Left ventricle myocardium inferior (tissue), 1 donor: ENCODE measurements around the gene EAF1. TPM values are rescaled to one million over a fixed set of nuclear protein-coding genes. Genes with fewer than 3 reads are reported as not detected.
A peak's percentile ranks its signal among the peaks of the same experiment; 100 is the strongest.

Experiments
- DNase-seq: peaks from one replicate; pipeline ENCODE4 v3.0.0-alpha.2; 2020
- H3K27ac ChIP-seq: fragments of 200-600 bp; replicated peaks from 2 replicates; pipeline ENCODE4 v1.8.0; 2021
- H3K27me3 ChIP-seq: fragments of 200-600 bp; 2 replicates; pipeline ENCODE4 v1.8.0; 2021; ENCODE audit warnings: low read depth
- H3K36me3 ChIP-seq: fragments of 200-600 bp; 2 replicates; pipeline ENCODE4 v1.8.0; 2021
- H3K4me1 ChIP-seq: fragments of 200-600 bp; 2 replicates; pipeline ENCODE4 v1.8.0; 2021
- H3K4me3 ChIP-seq: fragments of 200-600 bp; 2 replicates; pipeline ENCODE4 v1.8.0; 2021; ENCODE audit warnings: mild to moderate bottlenecking, moderate library complexity
- H3K9me3 ChIP-seq: fragments of 200-600 bp; replicated peaks from 2 replicates; pipeline ENCODE4 v1.8.0; 2021
- CTCF ChIP-seq: fragments of 200-600 bp; IDR thresholded peaks from 2 replicates; pipeline ENCODE4 v1.8.0; 2021; ENCODE audit warnings: antibody characterized with exemption, mild to moderate bottlenecking, borderline replicate concordance
- intact Hi-C: fragments of 100-400 bp; cut with micrococcal nuclease; formaldehyde crosslinking; loops from one replicate; pipeline ENCODE4 v1.11.0; 2022
- total RNA-seq: library from RNA; stranded (reverse); fragmentation: NEBNext Ultra II Directional; extraction: Animal tissue kit (Norgen Biotek cat#: 25700); gene quantifications from one replicate; pipeline ENCODE4 v1.2.1, GENCODE V29; 2021
- donor health status: DM: no; HTN: yes; CAD: no; lungs with severe emphysema.

The EAF1 gene
- total RNA-seq, 1 donor from 2014 or later, result 7.6 TPM

- no peaks in the 10 kb centered on the region for H3K4me1 ChIP-seq
- no peak for DNase-seq
- no peaks in the 10 kb centered on the region for H3K36me3 ChIP-seq
- intact Hi-C loops, result no loop called here
- no peak for TF ChIP-seq CTCF
- H3K27ac ChIP-seq, result no peak overlapping the region
- no peaks in the 10 kb centered on the region for H3K27me3 ChIP-seq
- H3K4me3 ChIP-seq, result no peak overlapping the region
- H3K9me3 ChIP-seq, result no peaks in the 10 kb centered on the region
Measured at GRCh38 chr3:15470261-15470660, 42.9 kb downstream of the EAF1 start.

- Histone ChIP-seq H3K4me3 (no peak overlapping the region), H3K27me3 (no peaks in the 10 kb centered on the region), H3K9me3 (no peaks in the 10 kb centered on the region), H3K4me1 (no peaks in the 10 kb centered on the region), H3K36me3 (no peaks in the 10 kb centered on the region), H3K27ac (no peak overlapping the region)
- no peak for TF ChIP-seq CTCF
- DNase-seq, result no peak
- intact Hi-C loops, result no loop called here
Measured at GRCh38 chr3:15470849-15471248, 43.5 kb downstream of the EAF1 start.

GRCh38 chr3:15471861-15472260 lies 44.5 kb downstream of the EAF1 start:
- no peaks in the 10 kb centered on the region for H3K9me3 ChIP-seq
- TF ChIP-seq CTCF, result no peak
- no peak overlapping the region for H3K27ac ChIP-seq
- H3K4me1 ChIP-seq, result peaks cover 7% of the 10 kb centered on the region
- intact Hi-C loops, result no loop called here
- H3K27me3 ChIP-seq, result no peaks in the 10 kb centered on the region
- DNase-seq, result no peak
- no peaks in the 10 kb centered on the region for H3K36me3 ChIP-seq
- H3K4me3 ChIP-seq, result no peak overlapping the region

- no peak overlapping the region for H3K27ac ChIP-seq
- intact Hi-C loops, result no loop called here
- peaks cover 35% of the 10 kb centered on the region for H3K4me1 ChIP-seq
- H3K27me3 ChIP-seq, result no peaks in the 10 kb centered on the region
- no peaks in the 10 kb centered on the region for H3K36me3 ChIP-seq
- no peak for TF ChIP-seq CTCF
- no peaks in the 10 kb centered on the region for H3K9me3 ChIP-seq
- no peak for DNase-seq
- no peak overlapping the region for H3K4me3 ChIP-seq
Measured at GRCh38 chr3:15475161-15475560, 47.8 kb downstream of the EAF1 start.

- H3K36me3 ChIP-seq, result no peaks in the 10 kb centered on the region
- DNase-seq, result no peak
- H3K4me3 ChIP-seq, result no peak overlapping the region
- H3K4me1 ChIP-seq, result peaks cover 35% of the 10 kb centered on the region
- intact Hi-C loops, result no loop called here
- peaks cover 1% of the 10 kb centered on the region for H3K9me3 ChIP-seq
- no peak overlapping the region for H3K27ac ChIP-seq
- H3K27me3 ChIP-seq, result no peaks in the 10 kb centered on the region
- no peak for TF ChIP-seq CTCF
Measured at GRCh38 chr3:15476378-15476777, 49.0 kb downstream of the EAF1 start.

- Histone ChIP-seq H3K27me3 (no peaks in the 10 kb centered on the region), H3K4me3 (no peak overlapping the region), H3K27ac (peak overlapping the region; percentile 58), H3K36me3 (no peaks in the 10 kb centered on the region), H3K9me3 (peaks cover 3% of the 10 kb centered on the region), H3K4me1 (peaks cover 35% of the 10 kb centered on the region)
- intact Hi-C loops, result no loop called here
- DNase-seq, result no peak
- TF ChIP-seq CTCF, result no peak
Measured at GRCh38 chr3:15477951-15478639, 50.7 kb downstream of the EAF1 start.
